Left lobe of liver (tissue), 2 donors: ENCODE results near the gene MFSD6L. TPM values are rescaled to one million over a fixed set of nuclear protein-coding genes. Genes with fewer than 3 reads are reported as not detected.

Experiments
- ATAC-seq: fragments of 200-7000 bp; cut with Tn5 transposase; one replicate; pipeline ENCODE4 v1.9.1; 2020; ENCODE audit warnings: mild to moderate bottlenecking, moderate library complexity
- DNase-seq: peaks from one replicate; pipeline ENCODE4 v3.0.0-alpha.2; 2020; ENCODE audit warnings: low spot score
- total RNA-seq: library from RNA; stranded (reverse); gene quantifications from one replicate; pipeline ENCODE4 v1.2.1, GENCODE V29; 2021
- donor health status: DM: no; HTN: no; CAD: no; lungs with moderate emphysema.
- donor health status: DM: no; HTN: yes; CAD: no.

Gene MFSD6L
- total RNA-seq, 1 donor from 2014 or later, result not detected

- DNase-seq (no peak), ATAC-seq (no peak)
Observed at GRCh38 chr17:8747742-8748141, 51.4 kb downstream of the MFSD6L start.

Other genes starting within 250 kb of the MFSD6L start
- gene MYH10, start 168.6 kb downstream of the MFSD6L start, total RNA-seq, result 22.8 TPM
- not detected for gene CCDC42, start 54.5 kb downstream of the MFSD6L start, total RNA-seq
- not detected for gene SPDYE4, start 40.8 kb downstream of the MFSD6L start, total RNA-seq
- gene PIK3R6, start 68.3 kb upstream of the MFSD6L start, total RNA-seq, result 0.18 TPM
- gene PIK3R5, start 166.3 kb upstream of the MFSD6L start, total RNA-seq, result 3.3 TPM
- gene NTN1, start 222.1 kb upstream of the MFSD6L start, total RNA-seq, result 11.5 TPM